ENCODE measurements around the gene ZEB2.

Gene ZEB2

DNA sequence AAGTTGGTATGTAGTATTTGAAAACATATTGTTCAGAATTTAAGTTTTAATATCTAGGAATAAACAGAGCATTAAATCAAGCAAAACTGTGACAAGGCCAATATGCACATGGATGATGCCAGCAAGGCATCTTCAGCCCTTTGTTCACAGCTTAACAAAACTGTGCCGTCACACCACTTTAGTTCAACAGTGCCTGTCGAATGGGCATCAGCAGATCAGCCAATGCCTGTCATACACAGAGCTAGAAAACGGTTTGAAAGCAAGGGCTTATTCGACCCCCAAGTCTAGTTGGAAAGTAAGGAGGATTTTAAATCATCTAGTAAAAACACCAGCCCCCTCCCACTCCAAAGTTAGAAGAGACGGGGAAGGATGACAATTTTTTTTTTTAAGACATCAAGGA, 16.7 kb downstream of the ZEB2 start:
- no peaks in the 10 kb centered on the region for H3K9me2 ChIP-seq (replicated peaks; ENCODE audit: insufficient read depth, low read length)
- H3K9ac ChIP-seq (ENCODE audit: low read length) = no peak overlapping the region
- H3K27me3 ChIP-seq (ENCODE audit: low read length) = no peaks in the 10 kb centered on the region
- no peaks in the 10 kb centered on the region for H3F3A ChIP-seq (ENCODE audit: insufficient read depth)
- H3K9me3 ChIP-seq (ENCODE audit: insufficient read depth, low read length) = no peaks in the 10 kb centered on the region
- H3K4me2 ChIP-seq (ENCODE audit: low read depth, low read length, poor library complexity, severe bottlenecking) = no peak overlapping the region
- no peak overlapping the region for H3K27ac ChIP-seq (ENCODE audit: low read depth, low read length)
- H4K20me1 ChIP-seq (ENCODE audit: low read depth, low read length) = no peaks in the 10 kb centered on the region
- H2AFZ ChIP-seq (ENCODE audit: low read depth, low read length, severe bottlenecking) = no peak overlapping the region
- no peaks in the 10 kb centered on the region for H3K79me2 ChIP-seq (ENCODE audit: insufficient read depth, low read length)
- no peaks in the 10 kb centered on the region for H3K36me3 ChIP-seq (ENCODE audit: low read length)
- no peak for TF ChIP-seq EZH2phosphoT487 (conservative IDR thresholded peaks at IDR 0.05; ENCODE audit: low read length)
- TF ChIP-seq, protein P1, sequence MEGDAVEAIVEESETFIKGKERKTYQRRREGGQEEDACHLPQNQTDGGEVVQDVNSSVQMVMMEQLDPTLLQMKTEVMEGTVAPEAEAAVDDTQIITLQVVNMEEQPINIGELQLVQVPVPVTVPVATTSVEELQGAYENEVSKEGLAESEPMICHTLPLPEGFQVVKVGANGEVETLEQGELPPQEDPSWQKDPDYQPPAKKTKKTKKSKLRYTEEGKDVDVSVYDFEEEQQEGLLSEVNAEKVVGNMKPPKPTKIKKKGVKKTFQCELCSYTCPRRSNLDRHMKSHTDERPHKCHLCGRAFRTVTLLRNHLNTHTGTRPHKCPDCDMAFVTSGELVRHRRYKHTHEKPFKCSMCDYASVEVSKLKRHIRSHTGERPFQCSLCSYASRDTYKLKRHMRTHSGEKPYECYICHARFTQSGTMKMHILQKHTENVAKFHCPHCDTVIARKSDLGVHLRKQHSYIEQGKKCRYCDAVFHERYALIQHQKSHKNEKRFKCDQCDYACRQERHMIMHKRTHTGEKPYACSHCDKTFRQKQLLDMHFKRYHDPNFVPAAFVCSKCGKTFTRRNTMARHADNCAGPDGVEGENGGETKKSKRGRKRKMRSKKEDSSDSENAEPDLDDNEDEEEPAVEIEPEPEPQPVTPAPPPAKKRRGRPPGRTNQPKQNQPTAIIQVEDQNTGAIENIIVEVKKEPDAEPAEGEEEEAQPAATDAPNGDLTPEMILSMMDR (IDR thresholded peaks at IDR 0.05; ENCODE audit: insufficient read depth, low read length, poor library complexity, severe bottlenecking) = no peak
- no peak overlapping the region for H3K4me3 ChIP-seq (ENCODE audit: insufficient read depth, low read length, poor library complexity, severe bottlenecking)

DNA sequence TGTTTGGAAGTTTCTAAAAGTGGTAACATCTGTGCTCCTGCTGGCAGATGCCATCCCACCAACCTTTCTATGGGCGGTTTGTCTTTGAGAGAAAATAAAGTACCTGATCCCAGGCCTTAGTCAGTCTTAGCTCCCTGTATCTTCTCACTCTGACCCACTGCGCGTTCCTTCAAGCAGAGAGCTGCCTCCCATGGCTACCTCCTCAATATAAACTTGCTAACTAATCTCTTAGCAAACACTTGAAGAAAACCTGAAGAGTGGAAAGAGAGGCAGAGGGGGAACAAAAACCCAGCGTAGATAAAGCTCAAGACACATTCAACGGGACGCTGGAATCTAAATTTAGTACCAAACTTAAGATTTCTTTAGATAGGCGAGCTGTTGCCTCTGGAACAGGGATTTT, 17.6 kb downstream of the ZEB2 start:
- no peaks in the 10 kb centered on the region for H3K79me2 ChIP-seq (ENCODE audit: insufficient read depth, low read length)
- TF ChIP-seq, protein P1 (IDR thresholded peaks at IDR 0.05; ENCODE audit: insufficient read depth, low read length, poor library complexity, severe bottlenecking) = no peak
- no peak for TF ChIP-seq EZH2phosphoT487 (conservative IDR thresholded peaks at IDR 0.05; ENCODE audit: low read length)
- no peaks in the 10 kb centered on the region for H4K20me1 ChIP-seq (ENCODE audit: low read depth, low read length)

DNA sequence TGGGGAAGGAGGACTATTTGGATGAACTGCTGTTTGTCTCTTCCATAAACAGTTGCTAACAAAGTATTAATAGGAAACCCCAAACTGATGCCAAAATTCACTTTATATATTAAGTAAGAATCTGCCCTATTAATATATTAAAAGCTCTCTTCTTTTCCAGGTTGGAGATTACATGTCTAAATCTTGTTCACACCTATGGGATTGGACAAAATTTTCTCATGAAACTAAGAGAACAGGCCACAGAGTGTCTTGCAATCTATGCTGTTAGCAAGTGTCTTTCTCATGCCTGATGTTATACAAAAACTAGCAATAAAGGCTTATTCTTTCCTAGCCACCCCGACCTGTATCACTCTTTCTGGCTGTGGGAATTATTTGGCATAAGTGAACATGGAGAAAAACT, 18.3 kb downstream of the ZEB2 start:
- H3K4me2 ChIP-seq (ENCODE audit: low read depth, low read length, poor library complexity, severe bottlenecking) = no peak overlapping the region
- H3K9ac ChIP-seq (ENCODE audit: low read length) = no peak overlapping the region
- no peaks in the 10 kb centered on the region for H3K36me3 ChIP-seq (ENCODE audit: low read length)
- H3K79me2 ChIP-seq (ENCODE audit: insufficient read depth, low read length) = no peaks in the 10 kb centered on the region
- no peak overlapping the region for H3K4me3 ChIP-seq (ENCODE audit: insufficient read depth, low read length, poor library complexity, severe bottlenecking)
- no peak overlapping the region for H3K27ac ChIP-seq (ENCODE audit: low read depth, low read length)
- TF ChIP-seq EZH2phosphoT487 (conservative IDR thresholded peaks at IDR 0.05; ENCODE audit: low read length) = no peak
- TF ChIP-seq, protein P1 (IDR thresholded peaks at IDR 0.05; ENCODE audit: insufficient read depth, low read length, poor library complexity, severe bottlenecking) = no peak
- no peaks in the 10 kb centered on the region for H3K9me3 ChIP-seq (ENCODE audit: insufficient read depth, low read length)
- H3F3A ChIP-seq (ENCODE audit: insufficient read depth) = no peaks in the 10 kb centered on the region
- no peaks in the 10 kb centered on the region for H3K27me3 ChIP-seq (ENCODE audit: low read length)
- H2AFZ ChIP-seq (ENCODE audit: low read depth, low read length, severe bottlenecking) = no peak overlapping the region
- H4K20me1 ChIP-seq (ENCODE audit: low read depth, low read length) = no peaks in the 10 kb centered on the region
- H3K9me2 ChIP-seq (replicated peaks; ENCODE audit: insufficient read depth, low read length) = no peaks in the 10 kb centered on the region

More for the DNA sequence above, 17.6 kb downstream of the ZEB2 start:
- H3K9me2 ChIP-seq (replicated peaks; ENCODE audit: insufficient read depth, low read length) = no peaks in the 10 kb centered on the region
- H3F3A ChIP-seq (ENCODE audit: insufficient read depth) = no peaks in the 10 kb centered on the region
- no peaks in the 10 kb centered on the region for H3K36me3 ChIP-seq (ENCODE audit: low read length)
- no peak overlapping the region for H3K9ac ChIP-seq (ENCODE audit: low read length)
- H3K9me3 ChIP-seq (ENCODE audit: insufficient read depth, low read length) = no peaks in the 10 kb centered on the region
- no peaks in the 10 kb centered on the region for H3K27me3 ChIP-seq (ENCODE audit: low read length)
- H3K4me3 ChIP-seq (ENCODE audit: insufficient read depth, low read length, poor library complexity, severe bottlenecking) = no peak overlapping the region
- no peak overlapping the region for H3K27ac ChIP-seq (ENCODE audit: low read depth, low read length)
- H3K4me2 ChIP-seq (ENCODE audit: low read depth, low read length, poor library complexity, severe bottlenecking) = no peak overlapping the region
- no peak overlapping the region for H2AFZ ChIP-seq (ENCODE audit: low read depth, low read length, severe bottlenecking)

All from SU-DHL-6 (cell line).